Epithelial cell of proximal tubule (primary cell): ENCODE data around the gene ADGRD1. TPM values are rescaled to one million over a fixed set of nuclear protein-coding genes. Genes with fewer than 3 reads are reported as not detected.

Experiments
- DNase-seq: peaks from one replicate; pipeline ENCODE4 v3.0.0-alpha.2; 2011; ENCODE audit warnings: low read depth
- H3K4me3 ChIP-seq: 2 replicates; pipeline ENCODE4 v1.5.1; 2011; ENCODE audit warnings: low read depth, mild to moderate bottlenecking, low read length
- total RNA-seq: library from RNA; depleted of rRNA; stranded (reverse); fragments of >200 nt; gene quantifications from 2 replicates; pipeline ENCODE4 v1.2.3, GENCODE V29; 2015
- TF ChIP-seq, protein P1 (sequence below): conservative IDR thresholded peaks from 2 replicates; pipeline ENCODE4 v1.5.1; 2012; ENCODE audit warnings: low read depth, mild to moderate bottlenecking, low read length

Gene ADGRD1
- total RNA-seq, 1 donor from 2014 or later, result not detected

GRCh38 chr12:131142891-131143657 lies 189.4 kb downstream of the ADGRD1 start:
- TF ChIP-seq, protein P1, sequence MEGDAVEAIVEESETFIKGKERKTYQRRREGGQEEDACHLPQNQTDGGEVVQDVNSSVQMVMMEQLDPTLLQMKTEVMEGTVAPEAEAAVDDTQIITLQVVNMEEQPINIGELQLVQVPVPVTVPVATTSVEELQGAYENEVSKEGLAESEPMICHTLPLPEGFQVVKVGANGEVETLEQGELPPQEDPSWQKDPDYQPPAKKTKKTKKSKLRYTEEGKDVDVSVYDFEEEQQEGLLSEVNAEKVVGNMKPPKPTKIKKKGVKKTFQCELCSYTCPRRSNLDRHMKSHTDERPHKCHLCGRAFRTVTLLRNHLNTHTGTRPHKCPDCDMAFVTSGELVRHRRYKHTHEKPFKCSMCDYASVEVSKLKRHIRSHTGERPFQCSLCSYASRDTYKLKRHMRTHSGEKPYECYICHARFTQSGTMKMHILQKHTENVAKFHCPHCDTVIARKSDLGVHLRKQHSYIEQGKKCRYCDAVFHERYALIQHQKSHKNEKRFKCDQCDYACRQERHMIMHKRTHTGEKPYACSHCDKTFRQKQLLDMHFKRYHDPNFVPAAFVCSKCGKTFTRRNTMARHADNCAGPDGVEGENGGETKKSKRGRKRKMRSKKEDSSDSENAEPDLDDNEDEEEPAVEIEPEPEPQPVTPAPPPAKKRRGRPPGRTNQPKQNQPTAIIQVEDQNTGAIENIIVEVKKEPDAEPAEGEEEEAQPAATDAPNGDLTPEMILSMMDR, result no peak
- H3K4me3 ChIP-seq, result no peak overlapping the region
- no peak for DNase-seq

GRCh38 chr12:131146173-131146675 lies 192.5 kb downstream of the ADGRD1 start:
- no peak for DNase-seq
- TF ChIP-seq, protein P1, result no peak
- H3K4me3 ChIP-seq, result no peak overlapping the region

DNA sequence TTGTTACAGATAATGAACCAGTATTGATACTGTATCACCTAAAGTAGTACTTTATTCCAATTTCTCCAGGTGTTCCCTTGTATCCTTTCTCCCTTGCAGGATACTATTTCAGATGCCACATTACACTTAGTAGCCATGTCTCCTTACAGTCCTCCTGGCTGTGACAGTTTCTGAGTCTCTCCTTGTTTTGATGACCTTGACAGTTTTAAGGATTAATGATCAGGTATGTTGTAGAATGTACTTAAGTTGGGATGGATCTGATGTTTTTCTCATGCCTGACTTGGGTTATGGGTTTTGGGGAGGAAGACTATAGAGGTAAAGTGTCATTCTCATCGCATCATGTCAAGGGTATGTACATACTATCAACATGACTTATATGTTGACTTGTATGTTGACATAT lies 193.6 kb downstream of the ADGRD1 start:
- TF ChIP-seq, protein P1, result no peak
- H3K4me3 ChIP-seq, result no peak overlapping the region

GRCh38 chr12:131147894-131148293 lies 194.2 kb downstream of the ADGRD1 start:
- TF ChIP-seq, protein P1, result no peak
- no peak overlapping the region for H3K4me3 ChIP-seq

More for the DNA sequence above, 193.6 kb downstream of the ADGRD1 start:
- no peak for DNase-seq

DNA sequence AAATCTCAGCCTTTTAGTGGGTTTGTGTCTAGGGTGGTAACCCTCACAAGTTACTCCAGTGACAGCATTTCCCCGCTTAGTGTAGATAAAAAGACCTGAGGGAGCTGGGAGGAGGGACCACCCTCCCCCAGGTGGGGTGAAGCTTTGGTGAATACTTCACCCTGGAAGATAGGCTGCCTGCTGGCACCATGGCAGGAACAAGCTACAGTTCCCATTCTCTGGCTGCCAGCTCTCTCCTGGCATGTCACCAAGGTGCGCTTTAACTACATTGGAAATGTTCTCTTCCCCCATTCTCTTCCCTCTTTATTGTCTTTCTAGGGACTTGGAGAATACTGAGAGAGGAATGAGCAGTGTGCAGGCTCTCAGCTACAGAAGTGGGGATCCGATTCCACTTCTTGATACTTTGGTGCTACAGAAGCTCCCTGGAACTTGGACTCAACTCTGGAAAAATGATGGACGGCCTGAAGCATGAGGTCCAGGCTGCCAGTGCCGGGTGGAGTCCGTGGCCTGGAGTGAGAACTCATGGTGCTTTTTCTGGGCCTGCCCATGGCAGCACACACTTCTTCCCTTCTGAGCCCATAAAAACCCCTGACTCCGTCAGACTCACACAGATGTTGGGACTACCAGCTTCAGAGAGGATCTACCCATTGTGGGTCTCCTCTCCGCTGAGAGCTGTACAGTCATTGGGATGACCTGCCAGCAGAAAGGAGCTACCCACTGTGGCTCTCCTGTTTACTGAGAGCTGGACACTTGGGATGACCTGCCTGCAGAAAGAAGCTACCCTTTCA lies 198.0 kb downstream of the ADGRD1 start:
- TF ChIP-seq, protein P1, result no peak
- DNase-seq, result no peak
- no peak overlapping the region for H3K4me3 ChIP-seq

More at GRCh38 chr12:131147894-131148293, 194.2 kb downstream of the ADGRD1 start:
- DNase-seq, result no peak

GRCh38 chr12:131152587-131152986 lies 198.9 kb downstream of the ADGRD1 start:
- no peak overlapping the region for H3K4me3 ChIP-seq
- TF ChIP-seq, protein P1, result no peak
- DNase-seq, result no peak
